Activated naive CD4-positive, alpha-beta T cell treated with anti-CD3 and anti-CD28 coated beads for 36 hours (primary cell): ENCODE data around the gene PDSS2. TPM values are rescaled to one million over a fixed set of nuclear protein-coding genes. Genes with fewer than 3 reads are reported as not detected.

ENCODE experiments used
- CTCF ChIA-PET: fragments of 350-600 bp; sonication (Branson Sonifier 250); formaldehyde crosslinking; loops from one replicate; lab custom pipeline; 2021; ENCODE audit warnings: antibody characterized with exemption; lab: Charles Lee
- DNase-seq: peaks from one replicate; pipeline ENCODE4 v3.0.0-alpha.2; 2020
- H3K27ac Mint-ChIP-seq: one replicate; pipeline ENCODE4 v1.8.0; 2021; ENCODE audit warnings: mild to moderate bottlenecking, mixed read lengths
- H3K27me3 Mint-ChIP-seq: one replicate; pipeline ENCODE4 v1.8.0; 2021; ENCODE audit warnings: low read depth, mixed read lengths
- H3K36me3 Mint-ChIP-seq: one replicate; pipeline ENCODE4 v1.8.0; 2021; ENCODE audit warnings: low read depth, mixed read lengths
- H3K4me1 Mint-ChIP-seq: one replicate; pipeline ENCODE4 v1.8.0; 2021; ENCODE audit warnings: low read depth, mixed read lengths
- H3K4me3 Mint-ChIP-seq: one replicate; pipeline ENCODE4 v1.8.0; 2021; ENCODE audit warnings: mild to moderate bottlenecking, moderate library complexity, mixed read lengths
- H3K9me3 Mint-ChIP-seq: one replicate; pipeline ENCODE4 v1.8.0; 2021; ENCODE audit warnings: mixed read lengths
- intact Hi-C: fragments of 100-400 bp; cut with micrococcal nuclease; formaldehyde crosslinking; loops from one replicate; pipeline ENCODE4 v1.15.1; 2023
- total RNA-seq, 2 experiments: library from RNA; stranded (reverse); gene quantifications; one replicate each; pipeline ENCODE4 v1.2.3, GENCODE V29; 2021

The PDSS2 gene
- total RNA-seq, 2 experiments from 2014 or later: 10.5 to 11.3 TPM

- CTCF ChIA-PET: no interaction called here
- intact Hi-C loops: no loop called here
- Mint-ChIP-seq H3K36me3 (no peaks in the 10 kb centered on the region), H3K4me3 (no peak overlapping the region), H3K27me3 (no peaks in the 10 kb centered on the region), H3K9me3 (no peaks in the 10 kb centered on the region), H3K27ac (no peak overlapping the region), H3K4me1 (no peaks in the 10 kb centered on the region)
- no peak for DNase-seq
Observed at GRCh38 chr6:107344383-107344782, 115.0 kb downstream of the PDSS2 start.

GRCh38 chr6:107342144-107342543, 117.2 kb downstream of the PDSS2 start:
- no peaks in the 10 kb centered on the region for H3K9me3 Mint-ChIP-seq
- CTCF ChIA-PET: interaction anchor here (0.6 kb wide), 1 partner anchor 719 kb away, joined by 3 read pairs; no protein-coding TSS in a partner anchor
- H3K36me3 Mint-ChIP-seq: no peaks in the 10 kb centered on the region
- no peak overlapping the region for H3K4me3 Mint-ChIP-seq
- no peak overlapping the region for H3K27ac Mint-ChIP-seq
- no peaks in the 10 kb centered on the region for H3K4me1 Mint-ChIP-seq
- H3K27me3 Mint-ChIP-seq: no peaks in the 10 kb centered on the region
- DNase-seq: no peak
- intact Hi-C loops: no loop called here

GRCh38 chr6:107340881-107341280, 118.5 kb downstream of the PDSS2 start:
- no peak overlapping the region for H3K4me3 Mint-ChIP-seq
- intact Hi-C loops: no loop called here
- H3K36me3 Mint-ChIP-seq: no peaks in the 10 kb centered on the region
- no peaks in the 10 kb centered on the region for H3K4me1 Mint-ChIP-seq
- no peaks in the 10 kb centered on the region for H3K27me3 Mint-ChIP-seq
- CTCF ChIA-PET: no interaction called here
- DNase-seq: no peak
- H3K9me3 Mint-ChIP-seq: no peaks in the 10 kb centered on the region
- H3K27ac Mint-ChIP-seq: no peak overlapping the region

GRCh38 chr6:107337191-107337741, 122.1 kb downstream of the PDSS2 start:
- intact Hi-C loops: no loop called here
- H3K9me3 Mint-ChIP-seq: no peaks in the 10 kb centered on the region
- H3K27ac Mint-ChIP-seq: no peak overlapping the region
- peaks cover 3% of the 10 kb centered on the region for H3K36me3 Mint-ChIP-seq
- no peak for DNase-seq
- H3K4me1 Mint-ChIP-seq: no peaks in the 10 kb centered on the region
- H3K27me3 Mint-ChIP-seq: no peaks in the 10 kb centered on the region
- CTCF ChIA-PET: interaction anchor here (0.6 to 1.2 kb wide), 2 partner anchors 18 to 19 kb away, joined by 3 read pairs; no protein-coding TSS in a partner anchor
- no peak overlapping the region for H3K4me3 Mint-ChIP-seq

GRCh38 chr6:107334026-107334425, 125.3 kb downstream of the PDSS2 start:
- CTCF ChIA-PET: interaction anchor here (1.0 kb wide), 1 partner anchor 16 kb away, joined by 3 read pairs; no protein-coding TSS in a partner anchor
- no peak for DNase-seq
- H3K9me3 Mint-ChIP-seq: no peaks in the 10 kb centered on the region
- H3K27me3 Mint-ChIP-seq: no peaks in the 10 kb centered on the region
- intact Hi-C loops: no loop called here
- no peak overlapping the region for H3K27ac Mint-ChIP-seq
- H3K4me1 Mint-ChIP-seq: peaks cover 13% of the 10 kb centered on the region
- H3K36me3 Mint-ChIP-seq: peaks cover 3% of the 10 kb centered on the region
- no peak overlapping the region for H3K4me3 Mint-ChIP-seq

GRCh38 chr6:107333491-107333890, 125.9 kb downstream of the PDSS2 start:
- CTCF ChIA-PET: interaction anchor here (1.0 kb wide), 1 partner anchor 15 kb away, joined by 3 read pairs; no protein-coding TSS in a partner anchor
- peaks cover 5% of the 10 kb centered on the region for H3K36me3 Mint-ChIP-seq
- DNase-seq: no peak
- H3K4me3 Mint-ChIP-seq: no peak overlapping the region
- no peaks in the 10 kb centered on the region for H3K27me3 Mint-ChIP-seq
- H3K27ac Mint-ChIP-seq: no peak overlapping the region
- H3K9me3 Mint-ChIP-seq: no peaks in the 10 kb centered on the region
- peaks cover 13% of the 10 kb centered on the region for H3K4me1 Mint-ChIP-seq
- intact Hi-C loops: no loop called here

GRCh38 chr6:107331409-107332386, 127.7 kb downstream of the PDSS2 start:
- Mint-ChIP-seq H3K27ac (no peak overlapping the region), H3K9me3 (no peaks in the 10 kb centered on the region), H3K4me3 (no peak overlapping the region), H3K36me3 (peaks cover 6% of the 10 kb centered on the region), H3K4me1 (peaks cover 13% of the 10 kb centered on the region), H3K27me3 (no peaks in the 10 kb centered on the region)
- CTCF ChIA-PET: interaction anchor here (0.5 to 0.6 kb wide), 2 partner anchors 160 to 212 kb away, joined by 3 read pairs; no protein-coding TSS in a partner anchor
- intact Hi-C loops: loop anchor here (2.0 kb wide), 2 partner anchors 127 to 385 kb away; partner anchors contain the start of gene PDSS2
- DNase-seq: no peak

GRCh38 chr6:107330168-107330567, 129.2 kb downstream of the PDSS2 start:
- H3K4me3 Mint-ChIP-seq: peak overlapping the region; percentile 33
- H3K27me3 Mint-ChIP-seq: no peaks in the 10 kb centered on the region
- H3K36me3 Mint-ChIP-seq: peaks cover 8% of the 10 kb centered on the region
- H3K27ac Mint-ChIP-seq: peak overlapping the region; percentile 61
- no peaks in the 10 kb centered on the region for H3K9me3 Mint-ChIP-seq
- intact Hi-C loops: loop anchor here (1.0 to 2.0 kb wide), 3 partner anchors 129 to 1115 kb away; partner anchors contain the start of gene PDSS2
- CTCF ChIA-PET: interaction anchor here (0.6 kb wide), 1 partner anchor 11 kb away, joined by 3 read pairs; no protein-coding TSS in a partner anchor
- peak; percentile 68 for DNase-seq
- peaks cover 13% of the 10 kb centered on the region for H3K4me1 Mint-ChIP-seq

- no peak for DNase-seq
- Mint-ChIP-seq H3K9me3 (no peaks in the 10 kb centered on the region), H3K4me3 (no peak overlapping the region), H3K4me1 (peaks cover 13% of the 10 kb centered on the region), H3K36me3 (peaks cover 9% of the 10 kb centered on the region), H3K27ac (peak overlapping the region; percentile 61), H3K27me3 (no peaks in the 10 kb centered on the region)
- CTCF ChIA-PET: interaction anchor here (0.6 to 0.8 kb wide), 4 partner anchors 10 to 1667 kb away, joined by 3 to 11 read pairs (median 3); no protein-coding TSS in a partner anchor
- intact Hi-C loops: no loop called here
Observed at GRCh38 chr6:107329063-107329860, 130.1 kb downstream of the PDSS2 start.

GRCh38 chr6:107328081-107328480, 131.3 kb downstream of the PDSS2 start:
- intact Hi-C loops: no loop called here
- CTCF ChIA-PET: no interaction called here
- no peak overlapping the region for H3K27ac Mint-ChIP-seq
- H3K27me3 Mint-ChIP-seq: no peaks in the 10 kb centered on the region
- peaks cover 6% of the 10 kb centered on the region for H3K36me3 Mint-ChIP-seq
- H3K4me1 Mint-ChIP-seq: peaks cover 16% of the 10 kb centered on the region
- no peak overlapping the region for H3K4me3 Mint-ChIP-seq
- no peak for DNase-seq
- no peaks in the 10 kb centered on the region for H3K9me3 Mint-ChIP-seq

GRCh38 chr6:107323133-107323785, 136.1 kb downstream of the PDSS2 start:
- intact Hi-C loops: no loop called here
- H3K9me3 Mint-ChIP-seq: no peaks in the 10 kb centered on the region
- no peak for DNase-seq
- H3K27me3 Mint-ChIP-seq: no peaks in the 10 kb centered on the region
- H3K4me1 Mint-ChIP-seq: peaks cover 19% of the 10 kb centered on the region
- H3K36me3 Mint-ChIP-seq: peaks cover 3% of the 10 kb centered on the region
- CTCF ChIA-PET: no interaction called here
- no peak overlapping the region for H3K4me3 Mint-ChIP-seq
- no peak overlapping the region for H3K27ac Mint-ChIP-seq
